Measurements from ENCODE around the gene BBC3.

BBC3 gene

GRCh38 chr19:47188507-47189033 lies 42.4 kb downstream of the BBC3 start:
- DNase-seq, result no peak

GRCh38 chr19:47187797-47188196 lies 43.2 kb downstream of the BBC3 start:
- DNase-seq, result no peak

- DNase-seq, result no peak
These were observed 43.7 kb downstream of the BBC3 start for GRCh38 chr19:47187335-47187655.

- DNase-seq, result no peak
These were observed 44.3 kb downstream of the BBC3 start for GRCh38 chr19:47186446-47187334.

GRCh38 chr19:47183601-47184000 lies 47.4 kb downstream of the BBC3 start:
- no peak for DNase-seq

- DNase-seq, result no peak
These were observed 51.2 kb downstream of the BBC3 start for GRCh38 chr19:47179653-47180310.

GRCh38 chr19:47176627-47177090 lies 54.3 kb downstream of the BBC3 start:
- DNase-seq, result peak; percentile 21

GRCh38 chr19:47176071-47176626 lies 54.9 kb downstream of the BBC3 start:
- DNase-seq, result no peak

GRCh38 chr19:47172666-47173455 lies 58.1 kb downstream of the BBC3 start:
- no peak for DNase-seq
